ENCODE results near the gene TF.

- TF ChIP-seq POLR2AphosphoS5 (IDR thresholded peaks at IDR 0.05; ENCODE audit: borderline replicate concordance, low read depth, low read length) = no peak
- no peak for TF ChIP-seq EZH2 (IDR thresholded peaks at IDR 0.05)
These were observed 27.5 kb downstream of the TF start for GRCh38 chr3:133773732-133774131.
